Lung (tissue), 12 donors: ENCODE measurements around the gene XPO4. TPM values are rescaled to one million over a fixed set of nuclear protein-coding genes. Genes with fewer than 3 reads are reported as not detected.
"Not testable (repeated sequence)": the region's sequence is repeated elsewhere in the genome, so short reads cannot be mapped to it uniquely, and the experiment has no call there.

ENCODE experiments used
- ATAC-seq: fragments of 200-7000 bp; cut with Tn5 transposase; one replicate; pipeline ENCODE4 v1.9.1; 2020; ENCODE audit warnings: moderate number of reproducible peaks; ENCODE audit not compliant: insufficient read depth, low FRiP score
- DNase-seq, 3 donors: peaks; one replicate each; pipeline ENCODE4 v3.0.0-alpha.2; 2013 to 2017
- H3K27ac ChIP-seq, 2 donors: one replicate each; pipeline ENCODE4 v1.5.1; 2013; ENCODE audit warnings: mild to moderate bottlenecking in 2 of 2, moderate library complexity in 2 of 2, control low read depth in 1 of 2, inconsistent platforms in 1 of 2, low read depth in 1 of 2, low read length in 1 of 2
- H3K27me3 ChIP-seq, 3 donors: one replicate each; pipeline ENCODE4 v1.5.1; 2013; ENCODE audit warnings: low read length in 2 of 3; ENCODE audit not compliant: control insufficient read depth in 3 of 3, insufficient read depth in 3 of 3
- H3K36me3 ChIP-seq, 4 donors: one replicate each; pipeline ENCODE4 v1.5.1; 2013; ENCODE audit warnings: low read length in 4 of 4, mild to moderate bottlenecking in 1 of 4, moderate library complexity in 1 of 4; ENCODE audit not compliant: control insufficient read depth in 4 of 4, insufficient read depth in 4 of 4
- H3K4me1 ChIP-seq, 5 donors: one replicate each; pipeline ENCODE4 v1.5.1; 2013; ENCODE audit warnings: low read length in 5 of 5, mild to moderate bottlenecking in 2 of 5, moderate library complexity in 1 of 5; ENCODE audit not compliant: control insufficient read depth in 5 of 5, insufficient read depth in 5 of 5
- H3K4me3 ChIP-seq: one replicate; pipeline ENCODE4 v1.5.1; 2013; ENCODE audit warnings: mild to moderate bottlenecking, control low read depth, moderate library complexity
- H3K9ac ChIP-seq, 2 donors: one replicate each; pipeline ENCODE4 v1.5.1; 2013; ENCODE audit warnings: low read length in 2 of 2, control low read depth in 1 of 2; ENCODE audit not compliant: insufficient read depth in 1 of 2
- H3K9me3 ChIP-seq, 4 donors: one replicate each; pipeline ENCODE4 v1.5.1; 2013; ENCODE audit warnings: low read length in 3 of 4, mild to moderate bottlenecking in 1 of 4, moderate library complexity in 1 of 4; ENCODE audit not compliant: control insufficient read depth in 4 of 4, insufficient read depth in 3 of 4
- WGBS, 2 donors: extraction: QIAGEN DNeasy Blood & Tissue Kit; methylation state at CpG; one replicate each; pipeline ENCODE4 v1.1.7; 2013; 5-methylcytosine and 5-hydroxymethylcytosine counted together
- polyA plus RNA-seq, 2 donors: library from polyadenylated mRNA; stranded (reverse); fragments of 200-250 nt; gene quantifications; one replicate each; pipeline ENCODE4 v1.2.1, GENCODE V29; 2013
- total RNA-seq, 2 donors: library from RNA; depleted of rRNA in 1 of 2; stranded (reverse); fragments of >200 nt in 1 of 2; gene quantifications; one replicate each; pipeline ENCODE4 v1.2.1, GENCODE V29; 2014 to 2021
- TF ChIP-seq, protein P1 (sequence below): IDR thresholded peaks from 2 replicates; pipeline ENCODE4 v1.5.1; 2012; ENCODE audit warnings: mild to moderate bottlenecking; ENCODE audit errors: control extremely low read depth, extremely low read depth
- donor health status: control.
- donor health status: control.
- donor health status: Bipolar disorder and iron deficiency.
- donor health status: healthy.
- donor health status: DM: yes; HTN: yes; CAD: no.

Gene XPO4
- total and polyA plus RNA-seq, 4 donors = 3.1 to 25.5 (median 9.9) TPM

DNA sequence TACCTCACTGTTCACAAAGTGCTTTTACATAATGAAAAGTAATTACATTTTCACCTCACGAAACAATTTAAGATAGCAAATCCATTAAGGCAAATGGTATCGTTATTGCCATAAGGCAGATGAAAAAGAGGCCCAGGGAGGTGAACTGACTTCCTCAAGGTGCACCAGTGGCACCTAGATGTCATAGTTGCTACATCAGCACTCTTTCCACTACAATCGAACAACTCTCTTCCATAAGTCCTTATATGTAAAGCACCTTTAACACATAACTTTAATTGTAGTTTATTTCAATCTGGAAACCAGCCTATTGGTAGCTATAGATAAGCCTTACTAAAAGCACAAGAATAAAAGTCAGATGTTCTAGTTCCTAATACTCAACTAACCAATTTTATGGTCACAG is 35.1 kb downstream of the XPO4 start:
- TF ChIP-seq, protein P1, sequence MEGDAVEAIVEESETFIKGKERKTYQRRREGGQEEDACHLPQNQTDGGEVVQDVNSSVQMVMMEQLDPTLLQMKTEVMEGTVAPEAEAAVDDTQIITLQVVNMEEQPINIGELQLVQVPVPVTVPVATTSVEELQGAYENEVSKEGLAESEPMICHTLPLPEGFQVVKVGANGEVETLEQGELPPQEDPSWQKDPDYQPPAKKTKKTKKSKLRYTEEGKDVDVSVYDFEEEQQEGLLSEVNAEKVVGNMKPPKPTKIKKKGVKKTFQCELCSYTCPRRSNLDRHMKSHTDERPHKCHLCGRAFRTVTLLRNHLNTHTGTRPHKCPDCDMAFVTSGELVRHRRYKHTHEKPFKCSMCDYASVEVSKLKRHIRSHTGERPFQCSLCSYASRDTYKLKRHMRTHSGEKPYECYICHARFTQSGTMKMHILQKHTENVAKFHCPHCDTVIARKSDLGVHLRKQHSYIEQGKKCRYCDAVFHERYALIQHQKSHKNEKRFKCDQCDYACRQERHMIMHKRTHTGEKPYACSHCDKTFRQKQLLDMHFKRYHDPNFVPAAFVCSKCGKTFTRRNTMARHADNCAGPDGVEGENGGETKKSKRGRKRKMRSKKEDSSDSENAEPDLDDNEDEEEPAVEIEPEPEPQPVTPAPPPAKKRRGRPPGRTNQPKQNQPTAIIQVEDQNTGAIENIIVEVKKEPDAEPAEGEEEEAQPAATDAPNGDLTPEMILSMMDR = no peak
- WGBS, 2 donors = 91 to 95% methylated on average over 3 of the region's 3 CpGs

DNA sequence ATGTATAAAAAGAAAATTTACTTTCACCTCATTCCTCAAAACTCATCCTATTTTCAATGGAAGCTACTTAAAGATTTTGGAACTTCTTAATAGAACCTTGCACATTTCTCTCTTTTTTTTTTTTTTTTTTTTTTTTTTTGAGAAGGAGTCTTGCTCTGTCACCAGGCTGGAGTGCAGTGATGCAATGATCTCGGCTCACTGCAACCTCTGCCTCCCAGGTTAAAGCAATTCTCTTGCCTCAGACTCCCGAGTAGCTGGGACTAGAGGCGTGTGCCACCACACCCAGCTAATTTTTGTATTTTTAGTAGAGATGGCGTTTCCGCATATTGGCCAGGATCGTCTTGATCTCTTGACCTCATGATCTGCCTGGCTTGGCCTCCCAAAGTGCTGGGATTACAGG is 40.9 kb downstream of the XPO4 start:
- not testable (repeated sequence) for H3K9me3 ChIP-seq, H3K4me1 ChIP-seq, H3K27ac ChIP-seq, H3K4me3 ChIP-seq, H3K9ac ChIP-seq, DNase-seq, ATAC-seq, H3K27me3 ChIP-seq
- peaks cover 0 to 10% (median 7%) of the 10 kb centered on the region in 4 donors for H3K36me3 ChIP-seq
- 75 to 91% methylated on average over 6 of the region's 6 CpGs for WGBS, 2 donors

More for the DNA sequence above, 35.1 kb downstream of the XPO4 start:
- Histone ChIP-seq H3K36me3 (peaks cover 0 to 5% (median 1%) of the 10 kb centered on the region in 4 donors), H3K9me3 (no peaks in the 10 kb centered on the region), H3K27ac (no peak overlapping the region), H3K9ac (peak overlapping the region in 1 of 2 donors; percentile 5), H3K4me3 (no peak overlapping the region), H3K4me1 (peaks cover 0 to 2% (median 0%) of the 10 kb centered on the region in 5 donors), H3K27me3 (no peaks in the 10 kb centered on the region)
- no peak for ATAC-seq
- no peak for DNase-seq

DNA sequence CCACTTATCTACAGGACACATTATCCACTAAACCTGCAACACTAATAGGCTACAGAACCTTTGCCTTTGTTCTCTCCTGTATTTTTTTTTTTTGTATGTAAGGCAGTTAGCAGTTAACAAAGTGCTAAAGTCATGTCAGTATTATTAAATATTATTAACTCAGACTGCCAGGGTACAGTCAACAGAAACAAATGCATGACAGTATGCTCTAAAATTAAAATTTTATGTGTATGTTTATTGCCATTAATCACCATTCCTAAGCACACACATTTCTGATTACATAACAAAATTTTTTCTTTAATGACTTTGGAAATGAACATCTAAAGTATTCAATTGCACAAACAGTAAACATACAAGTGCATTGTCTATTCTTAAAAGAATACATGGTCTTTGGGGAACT is 41.7 kb downstream of the XPO4 start:
- TF ChIP-seq, protein P1 = no peak
- Histone ChIP-seq H3K9me3 (no peaks in the 10 kb centered on the region), H3K9ac (no peak overlapping the region), H3K27ac (no peak overlapping the region), H3K36me3 (peaks cover 0 to 15% (median 7%) of the 10 kb centered on the region in 4 donors), H3K27me3 (no peaks in the 10 kb centered on the region), H3K4me1 (no peaks in the 10 kb centered on the region), H3K4me3 (no peak overlapping the region)
- DNase-seq (no peak), ATAC-seq (no peak)

DNA sequence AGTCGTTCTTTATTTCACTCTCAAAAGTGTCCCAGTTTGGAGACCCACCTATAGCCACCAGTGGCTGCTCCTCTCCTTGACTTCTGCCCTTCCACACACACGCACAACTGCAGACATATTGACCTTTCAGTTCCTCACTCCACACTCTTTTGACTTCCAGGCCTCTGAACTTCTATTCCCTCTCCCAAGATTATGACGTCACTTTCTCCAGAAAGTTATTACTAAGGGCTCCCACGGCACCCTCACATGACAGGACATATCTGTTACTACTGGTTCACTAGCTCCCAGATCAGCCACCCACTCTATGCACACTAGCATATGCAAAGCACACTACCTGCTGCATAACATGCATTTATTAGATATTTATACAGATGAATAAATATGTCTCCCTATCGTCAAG is 45.9 kb downstream of the XPO4 start:
- TF ChIP-seq, protein P1 = no peak
- 95 to 97% methylated on average over 5 of the region's 5 CpGs for WGBS, 2 donors
- Histone ChIP-seq H3K4me1 (no peaks in the 10 kb centered on the region), H3K4me3 (no peak overlapping the region), H3K27ac (no peak overlapping the region), H3K9me3 (no peaks in the 10 kb centered on the region), H3K27me3 (no peaks in the 10 kb centered on the region), H3K9ac (no peak overlapping the region), H3K36me3 (peaks cover 0 to 12% (median 7%) of the 10 kb centered on the region in 4 donors)
- no peak for ATAC-seq
- no peak for DNase-seq
